Endothelial cell of umbilical vein (primary cell): Measurements from ENCODE around the gene RBMS3. TPM values are rescaled to one million over a fixed set of nuclear protein-coding genes. Genes with fewer than 3 reads are reported as not detected.

Experiments
- BruUV-seq: library from RNA; stranded (reverse); fragments of 400-500 nt; replicated peaks from 2 replicates; lab custom pipeline; 2021; lab: Mats Ljungman, UMichigan
- CTCF ChIA-PET: fragments of 300-600, 350-600 bp; sonication (Branson Sonifier 250); formaldehyde crosslinking; loops from one replicate; lab custom pipeline; 2021; ENCODE audit warnings: antibody characterized with exemption, inconsistent platforms; lab: Charles Lee
- POLR2A ChIA-PET: fragments of 300-600, 350-600 bp; sonication (Branson Sonifier 250); formaldehyde crosslinking; loops from one replicate; lab custom pipeline; 2021; ENCODE audit warnings: antibody characterized with exemption, inconsistent platforms; lab: Charles Lee
- DNase-seq: peaks from one replicate; pipeline ENCODE4 v3.0.0-alpha.2; 2011; ENCODE audit warnings: low read depth, low spot score
- FAIRE-seq: peaks from 2 replicates; lab custom pipeline; 2011; peaks lifted over from hg19 to GRCh38; lab: Jason Lieb, UNC
- H2AFZ ChIP-seq: 2 replicates; pipeline ENCODE4 v1.6.0; 2012; ENCODE audit warnings: low read depth, low read length, control low read depth, inconsistent platforms
- H3K27ac ChIP-seq: 2 replicates; pipeline ENCODE4 v1.5.1; 2011; ENCODE audit warnings: low read depth, mild to moderate bottlenecking, control low read depth, low read length, moderate library complexity; ENCODE audit not compliant: insufficient read depth
- H3K27me3 ChIP-seq, 2 experiments: 2 replicates each; pipeline versions ENCODE4 v1.6.0 to v1.6.1; 2011; ENCODE audit warnings: low read length in 2 of 2, mixed read lengths in 1 of 2; ENCODE audit not compliant: control insufficient read depth in 2 of 2, insufficient read depth in 2 of 2
- H3K36me3 ChIP-seq, 2 experiments: 2 replicates in 1 of 2; 3 replicates in 1 of 2; pipeline ENCODE4 v1.5.1; 2011; ENCODE audit warnings: low read length in 2 of 2, mild to moderate bottlenecking in 1 of 2, moderate library complexity in 1 of 2; ENCODE audit not compliant: control insufficient read depth in 2 of 2, insufficient read depth in 2 of 2; ENCODE audit errors: extremely low read depth in 1 of 2
- H3K4me1 ChIP-seq: 3 replicates; pipeline ENCODE4 v1.5.1; 2011; ENCODE audit warnings: mild to moderate bottlenecking, low read length; ENCODE audit not compliant: control insufficient read depth, insufficient read depth; ENCODE audit errors: extremely low read depth
- H3K4me2 ChIP-seq: 2 replicates; pipeline ENCODE4 v1.6.1; 2011; ENCODE audit warnings: low read length, control low read depth, mixed read lengths; ENCODE audit not compliant: insufficient read depth
- H3K4me3 ChIP-seq, 3 experiments: fragments of 200-600 bp in 1 of 3; sonication (generic), shearing (Covaris generic) in 1 of 3; replicated peaks in 1 of 3; 2 replicates each; pipeline ENCODE4 v1.5.1; 2011 to 2016; ENCODE audit warnings: control low read depth in 3 of 3, low read length in 3 of 3, mild to moderate bottlenecking in 2 of 3, inconsistent platforms in 1 of 3, low read depth in 1 of 3, moderate library complexity in 1 of 3; ENCODE audit not compliant: insufficient read depth in 1 of 3
- H3K79me2 ChIP-seq: 2 replicates; pipeline ENCODE4 v1.6.0; 2012; ENCODE audit warnings: low read length, inconsistent platforms; ENCODE audit not compliant: control insufficient read depth, insufficient read depth
- H3K9ac ChIP-seq: replicated peaks from 2 replicates; pipeline ENCODE3; 2011; ENCODE audit warnings: low read length, control low read depth; ENCODE audit not compliant: insufficient read depth; ENCODE audit errors: extremely low read depth
- H3K9me1 ChIP-seq: replicated peaks from 3 replicates; pipeline ENCODE4 v1.6.0; 2011; ENCODE audit warnings: mild to moderate bottlenecking, low read length; ENCODE audit not compliant: control insufficient read depth, insufficient read depth; ENCODE audit errors: extremely low read depth
- H3K9me3 ChIP-seq: replicated peaks from 2 replicates; pipeline ENCODE4 v1.5.1; 2012; ENCODE audit warnings: low read length, inconsistent platforms; ENCODE audit not compliant: control insufficient read depth, insufficient read depth
- H4K20me1 ChIP-seq: replicated peaks from 2 replicates; pipeline ENCODE3; 2011; ENCODE audit warnings: mild to moderate bottlenecking, low read length; ENCODE audit not compliant: control insufficient read depth, insufficient read depth; ENCODE audit errors: extremely low read depth
- CTCF ChIP-seq, 2 donors: IDR thresholded peaks; 1 replicate in 1 of 2; 2 replicates in 1 of 2; pipeline ENCODE4 v1.5.1; 2011; ENCODE audit warnings: low read length in 2 of 2, mild to moderate bottlenecking in 2 of 2, moderate library complexity in 2 of 2, control low read depth in 1 of 2, inconsistent platforms in 1 of 2, low read depth in 1 of 2; ENCODE audit not compliant: insufficient read depth in 1 of 2; ENCODE audit errors: extremely low read depth in 1 of 2
- EZH2 ChIP-seq: IDR thresholded peaks from 2 replicates; pipeline ENCODE4 v1.6.1; 2012; ENCODE audit warnings: borderline replicate concordance, low read depth, mild to moderate bottlenecking, moderate library complexity, low read length, inconsistent platforms; ENCODE audit not compliant: severe bottlenecking
- FOS ChIP-seq: IDR thresholded peaks from 2 replicates; pipeline ENCODE4 v1.6.1; 2011; ENCODE audit warnings: mild to moderate bottlenecking, low read length, moderate library complexity, borderline replicate concordance; ENCODE audit not compliant: insufficient read depth
- GATA2 ChIP-seq: IDR thresholded peaks from 2 replicates; pipeline ENCODE4 v1.7.0; 2011; ENCODE audit warnings: low read depth, mild to moderate bottlenecking, moderate library complexity, mixed read lengths, low read length; ENCODE audit not compliant: insufficient read length, insufficient read depth
- JUN ChIP-seq: IDR thresholded peaks from 2 replicates; pipeline ENCODE4 v1.6.1; 2011; ENCODE audit warnings: borderline replicate concordance, low read depth; ENCODE audit not compliant: insufficient read length, insufficient read depth
- MAX ChIP-seq: IDR thresholded peaks from 2 replicates; pipeline ENCODE4 v1.6.1; 2011; ENCODE audit not compliant: insufficient read depth, insufficient read length
- MYC ChIP-seq: IDR thresholded peaks from one replicate; pipeline ENCODE4 v1.6.1; 2011; ENCODE audit warnings: mild to moderate bottlenecking, low read depth, low read length
- POLR2A ChIP-seq: IDR thresholded peaks from 2 replicates; pipeline ENCODE4 v1.6.1; 2012; ENCODE audit warnings: low read depth, mild to moderate bottlenecking, control low read depth, low read length
- POLR2AphosphoS5 ChIP-seq: IDR thresholded peaks from 2 replicates; pipeline ENCODE4 v1.6.1; 2012; ENCODE audit warnings: low read depth, mild to moderate bottlenecking, control low read depth, low read length, moderate library complexity; ENCODE audit not compliant: insufficient read depth
- dilution Hi-C: fragments of 300-500 bp; cut with MboI; formaldehyde crosslinking; loops from one replicate; pipeline ENCODE4 v1.15.0; 2019; ENCODE audit warnings: low sequenced_read_pairs; ENCODE audit not compliant: extremely low pct_ligation_motif_present
- intact Hi-C: fragments of 100-400 bp; cut with micrococcal nuclease; formaldehyde crosslinking; loops from one replicate; pipeline ENCODE4 v1.10.0; 2022
- polyA plus RNA-seq, 4 experiments: library from polyadenylated mRNA; depleted of rRNA in 3 of 4; stranded (reverse) in 3 of 4; unstranded in 1 of 4; fragments of >200 nt; gene quantifications; 2 replicates each; pipeline versions ENCODE4 v1.2.1 to v1.2.3, GENCODE V29; 2011 to 2012; ENCODE audit warnings: missing spikeins in 1 of 4
- total RNA-seq: library from RNA; stranded (reverse); gene quantifications from 2 replicates; pipeline ENCODE4 v1.2.3, GENCODE V29; 2021

Gene RBMS3
- total and polyA plus RNA-seq, 2 donors (not counting 3 experiments of a cell fraction or from before 2014, with no cell fraction given), result 13.6 to 42.3 TPM

- TF ChIP-seq GATA2, result no peak
- BruUV-seq, result no TSS peak
- POLR2A ChIA-PET, result no interaction called here
- H3K9ac ChIP-seq, result no peak overlapping the region
- H3K4me1 ChIP-seq, result no peaks in the 10 kb centered on the region
- dilution Hi-C loops (no loop called here), intact Hi-C loops (no loop called here)
- no peaks in the 10 kb centered on the region for H4K20me1 ChIP-seq
- CTCF ChIA-PET, result no interaction called here
- no peaks in the 10 kb centered on the region for H3K36me3 ChIP-seq
- FAIRE-seq (no peak), DNase-seq (no peak)
- H3K9me3 ChIP-seq, result no peaks in the 10 kb centered on the region
- H3K27me3 ChIP-seq, result no peaks in the 10 kb centered on the region
- H3K4me3 ChIP-seq, result no peak overlapping the region
- no peak overlapping the region for H3K27ac ChIP-seq
- H3K79me2 ChIP-seq, result no peaks in the 10 kb centered on the region
- H2AFZ ChIP-seq, result no peak overlapping the region
- no peak overlapping the region for H3K4me2 ChIP-seq
- no peaks in the 10 kb centered on the region for H3K9me1 ChIP-seq
Observed at GRCh38 chr3:29721789-29722188, 440.9 kb downstream of the RBMS3 start.

- TF ChIP-seq JUN (no peak), CTCF (IDR thresholded peaks at IDR 0.05; ENCODE audit: extremely low read depth in 1 of 2, insufficient read depth in 1 of 2, low read depth in 1 of 2, low read length in 2 of 2) (no peak), POLR2A (no peak), MAX (no peak), MYC (no peak), FOS (no peak), GATA2 (no peak), EZH2 (no peak), POLR2AphosphoS5 (no peak)
- no TSS peak for BruUV-seq
- H3K36me3 ChIP-seq, result no peaks in the 10 kb centered on the region
- H4K20me1 ChIP-seq, result no peaks in the 10 kb centered on the region
- H3K4me3 ChIP-seq, result no peak overlapping the region
- H2AFZ ChIP-seq, result no peak overlapping the region
- ChIA-PET POLR2A (no interaction called here), CTCF (interaction anchor here (1.0 kb wide), 1 partner anchor 33 kb away, joined by 3 read pairs; no protein-coding TSS in a partner anchor)
- H3K4me1 ChIP-seq, result peaks cover 3% of the 10 kb centered on the region
- intact Hi-C loops (no loop called here), dilution Hi-C loops (no loop called here)
- H3K79me2 ChIP-seq, result no peaks in the 10 kb centered on the region
- no peak for FAIRE-seq
- no peaks in the 10 kb centered on the region for H3K27me3 ChIP-seq
- no peak overlapping the region for H3K9ac ChIP-seq
- no peaks in the 10 kb centered on the region for H3K9me1 ChIP-seq
- H3K27ac ChIP-seq, result no peak overlapping the region
- H3K9me3 ChIP-seq, result no peaks in the 10 kb centered on the region
- no peak overlapping the region for H3K4me2 ChIP-seq
- DNase-seq, result peak; percentile 58
Observed at GRCh38 chr3:29731050-29731449, 450.2 kb downstream of the RBMS3 start.
